Stomach (tissue), 9 donors: Measurements from ENCODE around the gene AP5S1. TPM values are rescaled to one million over a fixed set of nuclear protein-coding genes. Genes with fewer than 3 reads are reported as not detected.

Experiments
- DNase-seq, 2 donors: peaks; one replicate each; pipeline versions ENCODE4 v3.0.0 to v3.0.0-alpha.2; 2013 to 2019
- H3K27ac ChIP-seq, 5 donors: fragments of 200-600 bp in 4 of 5; sonication (generic) in 4 of 5; one replicate each; pipeline ENCODE4 v1.5.1; 2013 to 2019; ENCODE audit warnings: mild to moderate bottlenecking in 1 of 5, moderate library complexity in 1 of 5
- H3K27me3 ChIP-seq, 3 donors: fragments of 200-600 bp; sonication (generic); one replicate each; pipeline ENCODE4 v1.5.1; 2017 to 2019; ENCODE audit warnings: mixed run types in 1 of 3
- H3K36me3 ChIP-seq, 4 donors: fragments of 200-600 bp; sonication (generic); 1 replicate in 3 of 4; 2 replicates in 1 of 4; pipeline ENCODE4 v1.5.1; 2016 to 2019
- H3K4me1 ChIP-seq, 4 donors: fragments of 200-600 bp; sonication (generic); one replicate each; pipeline ENCODE4 v1.5.1; 2016 to 2019
- H3K4me3 ChIP-seq, 4 donors: fragments of 200-600 bp; sonication (generic) in 3 of 4; one replicate each; pipeline ENCODE4 v1.5.1; 2016 to 2019; ENCODE audit warnings: mild to moderate bottlenecking in 1 of 4
- H3K9me3 ChIP-seq, 4 donors: fragments of 200-600 bp; sonication (generic); one replicate each; pipeline ENCODE4 v1.5.1; 2016 to 2019
- CTCF ChIP-seq, 7 experiments: fragments of 450-650 bp in 4 of 7; fragments of 200-600 bp in 3 of 7; sonication (generic) in 3 of 7; IDR thresholded peaks; one replicate each; pipeline ENCODE4 v1.5.1; 2016 to 2019; ENCODE audit warnings: antibody characterized with exemption in 7 of 7, control low read depth in 2 of 7, mild to moderate bottlenecking in 1 of 7
- EP300 ChIP-seq: sonication (generic); formaldehyde crosslinking; IDR thresholded peaks from one replicate; pipeline ENCODE4 v1.6.1; 2017; ENCODE audit warnings: antibody characterized with exemption
- POLR2A ChIP-seq, 4 donors: fragments of 450-650 bp; IDR thresholded peaks; one replicate each; pipeline ENCODE4 v1.6.1; 2016; ENCODE audit warnings: antibody characterized with exemption in 4 of 4, control low read depth in 2 of 4, mild to moderate bottlenecking in 1 of 4, moderate library complexity in 1 of 4
- POLR2AphosphoS5 ChIP-seq, 3 donors: sonication (generic); formaldehyde crosslinking; IDR thresholded peaks; one replicate each; pipeline ENCODE4 v1.6.1; 2016; ENCODE audit warnings: antibody characterized with exemption in 3 of 3
- intact Hi-C: fragments of 100-400 bp; cut with DNase I; formaldehyde crosslinking; loops from one replicate; pipeline ENCODE4 v1.15.1; 2023; ENCODE audit warnings: low total_unique reads
- polyA plus RNA-seq, 3 donors: library from polyadenylated mRNA; stranded (reverse); fragments of 200-250 nt; gene quantifications; one replicate each; pipeline ENCODE4 v1.2.3, GENCODE V29; 2013
- total RNA-seq, 5 donors: library from RNA; depleted of rRNA; stranded (reverse); fragments of >200 nt; gene quantifications; one replicate each; pipeline versions ENCODE4 v1.1.0 to v1.2.3, GENCODE V29; 2014 to 2016
- donor health status: healthy with polysubstance abuse.
- donor health status: Bipolar disorder and iron deficiency.
- donor health status: healthy.

Gene AP5S1
- total and polyA plus RNA-seq, 8 donors = 1.8 to 14.8 (median 6.7) TPM

- H3K36me3 ChIP-seq = peaks cover 0 to 43% (median 32%) of the 10 kb centered on the region in 4 donors
- H3K4me3 ChIP-seq = no peak overlapping the region
- H3K4me1 ChIP-seq = peaks cover 0 to 12% (median 4%) of the 10 kb centered on the region in 4 donors
- no peaks in the 10 kb centered on the region for H3K27me3 ChIP-seq
- H3K27ac ChIP-seq = no peak overlapping the region
- TF ChIP-seq EP300 = no peak
- no peak for TF ChIP-seq POLR2A (IDR thresholded peaks at IDR 0.05)
- no peak for TF ChIP-seq CTCF (IDR thresholded peaks at IDR 0.05)
- no peak for TF ChIP-seq POLR2AphosphoS5 (IDR thresholded peaks at IDR 0.05)
- intact Hi-C loops = no loop called here
- H3K9me3 ChIP-seq = no peaks in the 10 kb centered on the region
- no peak for DNase-seq
Measured at GRCh38 chr20:3876676-3877075, 56.3 kb downstream of the AP5S1 start.

Other genes starting within 250 kb of the AP5S1 start
- gene GFRA4, start 157.1 kb upstream of the AP5S1 start, total RNA-seq = not detected
- gene GFRA4, start 157.1 kb upstream of the AP5S1 start, polyA plus RNA-seq = not detected
- gene ADAM33, start 138.5 kb upstream of the AP5S1 start, total RNA-seq = 100 to 1,000 TPM in 2 of 5 donors, 10 to 100 TPM in 3; 20.6 to 143 (median 96.9) TPM
- gene ADAM33, start 138.5 kb upstream of the AP5S1 start, polyA plus RNA-seq = 10 to 100 TPM in 2 of 3 donors, 1 to 10 TPM in 1; 4.6 to 29.8 (median 11.1) TPM
- 10 to 100 TPM in 1 of 5 donors, 1 to 10 TPM in 4; 1.7 to 22.2 (median 4.5) TPM for gene SIGLEC1, start 107.9 kb upstream of the AP5S1 start, total RNA-seq
- gene SIGLEC1, start 107.9 kb upstream of the AP5S1 start, polyA plus RNA-seq = 1 to 10 TPM; 1.4 to 1.8 (median 1.5) TPM
- gene HSPA12B, start 87.9 kb upstream of the AP5S1 start, total RNA-seq = 10 to 100 TPM in 1 of 5 donors, 1 to 10 TPM in 3, under 1 TPM in 1; 0.87 to 14.3 (median 6.1) TPM
- gene HSPA12B, start 87.9 kb upstream of the AP5S1 start, polyA plus RNA-seq = 1 to 10 TPM; 3.0 to 5.3 (median 3.7) TPM
- gene ADISSP, start 52.8 kb upstream of the AP5S1 start, total RNA-seq = 100 to 1,000 TPM in 1 of 5 donors, 10 to 100 TPM in 2, 1 to 10 TPM in 2; 5.9 to 136 (median 49.0) TPM
- 10 to 100 TPM; 14.4 to 32.6 (median 22.2) TPM for gene ADISSP, start 52.8 kb upstream of the AP5S1 start, polyA plus RNA-seq
- not detected for gene SPEF1, start 39.1 kb upstream of the AP5S1 start, total RNA-seq
- under 1 TPM in 2 of 3 donors, not detected in 1; 0.18 to 0.19 TPM for gene SPEF1, start 39.1 kb upstream of the AP5S1 start, polyA plus RNA-seq
- gene CENPB, start 33.8 kb upstream of the AP5S1 start, total RNA-seq = 100 to 1,000 TPM in 1 of 5 donors, 10 to 100 TPM in 4; 24.5 to 130 (median 68.3) TPM
- 10 to 100 TPM; 36.5 to 90.7 (median 79.6) TPM for gene CENPB, start 33.8 kb upstream of the AP5S1 start, polyA plus RNA-seq
- gene CDC25B, start 24.2 kb upstream of the AP5S1 start, total RNA-seq = 10 to 100 TPM in 4 of 5 donors, 1 to 10 TPM in 1; 9.4 to 56.5 (median 32.6) TPM
- 10 to 100 TPM; 18.0 to 23.1 (median 22.6) TPM for gene CDC25B, start 24.2 kb upstream of the AP5S1 start, polyA plus RNA-seq
- gene MAVS, start 26.3 kb downstream of the AP5S1 start, total RNA-seq = 10 to 100 TPM; 26.6 to 50.4 (median 37.1) TPM
- 10 to 100 TPM in 1 of 3 donors, 1 to 10 TPM in 2; 6.3 to 15.1 (median 9.2) TPM for gene MAVS, start 26.3 kb downstream of the AP5S1 start, polyA plus RNA-seq
- gene PANK2, start 68.8 kb downstream of the AP5S1 start, total RNA-seq = 10 to 100 TPM in 4 of 5 donors, 1 to 10 TPM in 1; 8.8 to 68.4 (median 39.0) TPM
- 10 to 100 TPM; 19.3 to 28.5 (median 25.1) TPM for gene PANK2, start 68.8 kb downstream of the AP5S1 start, polyA plus RNA-seq
- gene RNF24, start 195.0 kb downstream of the AP5S1 start, total RNA-seq = 10 to 100 TPM in 2 of 5 donors, 1 to 10 TPM in 3; 1.3 to 12.2 (median 7.2) TPM
- 1 to 10 TPM; 2.2 to 3.7 (median 2.3) TPM for gene RNF24, start 195.0 kb downstream of the AP5S1 start, polyA plus RNA-seq